ENCODE results near the gene HKDC1. TPM values are rescaled to one million over a fixed set of nuclear protein-coding genes. Genes with fewer than 3 reads are reported as not detected.

Gene HKDC1
- polyA plus RNA-seq, 1 experiment, result 0.18 TPM

DNA sequence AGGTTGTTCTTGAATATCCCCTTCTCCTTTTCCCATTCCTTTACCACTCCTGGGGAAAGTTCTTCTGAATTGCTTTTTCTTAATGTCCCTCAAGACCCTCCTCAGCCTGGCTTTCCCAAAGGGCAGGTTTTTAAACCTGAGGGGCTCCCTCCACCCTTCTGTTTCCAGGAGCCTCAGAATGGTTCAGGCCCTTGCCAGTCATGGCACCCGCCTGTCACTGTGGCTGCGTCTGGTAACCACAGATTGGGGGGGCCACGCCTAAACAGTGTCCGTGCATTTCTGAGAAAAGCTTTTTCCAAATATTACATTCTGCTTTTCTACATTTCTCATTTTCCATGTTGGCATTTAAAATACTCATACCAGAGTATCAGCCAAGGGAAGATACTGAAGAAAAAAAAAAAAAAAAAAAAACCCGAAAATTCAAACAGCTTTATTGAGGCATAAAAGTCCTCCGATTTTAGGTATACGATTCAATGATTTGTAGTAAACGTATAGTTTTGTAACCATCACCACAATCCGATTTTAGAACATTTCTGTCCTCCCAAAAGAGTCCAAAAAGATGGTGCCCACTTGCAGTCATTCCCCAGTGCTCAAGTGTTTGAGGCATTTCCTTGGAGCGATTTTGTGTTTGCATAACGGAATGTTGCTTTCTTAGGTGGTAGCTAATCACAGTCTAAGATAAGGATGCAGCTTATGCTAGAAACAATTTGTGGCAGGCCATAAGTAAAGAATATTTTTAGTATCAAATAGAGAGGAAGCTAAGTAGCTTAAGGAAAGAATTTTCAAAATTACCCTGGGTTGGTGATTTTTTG, 22.1 kb downstream of the HKDC1 start:
- CTCF ChIA-PET, result interaction anchor here (0.9 to 10.0 kb wide), 7 partner anchors 11 to 265 kb away, joined by 3 to 110 read pairs (median 4); no protein-coding TSS in a partner anchor
- no peak overlapping the region for H3K4me3 ChIP-seq (ENCODE audit: low read depth, low read length)
- no peaks in the 10 kb centered on the region for H3K36me3 ChIP-seq (ENCODE audit: control insufficient read depth, insufficient read depth, low read length)
- H3K27me3 ChIP-seq (ENCODE audit: control insufficient read depth, insufficient read depth, low read length), result no peaks in the 10 kb centered on the region
- TF ChIP-seq CTCF (IDR thresholded peaks at IDR 0.05; ENCODE audit: insufficient read depth, low read depth, low read length), result no peak
- POLR2A ChIA-PET, result no interaction called here
- DNase-seq (ENCODE audit: low read depth), result no peak

DNA sequence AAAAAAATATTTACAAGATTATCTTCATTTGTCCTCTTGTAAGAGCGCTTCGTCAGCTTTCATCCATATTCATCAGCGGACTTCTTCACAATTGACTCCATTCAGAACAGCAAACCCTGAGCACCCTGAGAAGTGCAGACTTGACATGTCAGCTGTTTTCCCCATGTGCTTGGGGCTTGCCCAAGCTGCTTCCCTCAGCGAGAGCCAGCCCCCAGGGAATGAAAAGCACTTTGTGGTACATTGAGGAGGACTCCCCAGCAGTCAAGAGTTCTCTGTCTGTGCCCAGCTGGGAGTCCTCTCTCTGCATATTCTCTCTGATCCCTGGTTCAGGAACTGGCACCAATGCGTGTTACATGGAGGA, 22.7 kb downstream of the HKDC1 start:
- ChIA-PET POLR2A (no interaction called here), CTCF (interaction anchor here (1.0 to 10.0 kb wide), 5 partner anchors 10 to 265 kb away, joined by 3 to 110 read pairs (median 4); no protein-coding TSS in a partner anchor)
- H3K4me3 ChIP-seq (ENCODE audit: low read depth, low read length), result no peak overlapping the region
- DNase-seq (ENCODE audit: low read depth), result no peak
- no peak for TF ChIP-seq CTCF (IDR thresholded peaks at IDR 0.05; ENCODE audit: insufficient read depth, low read depth, low read length)
- no peaks in the 10 kb centered on the region for H3K27me3 ChIP-seq (ENCODE audit: control insufficient read depth, insufficient read depth, low read length)
- H3K36me3 ChIP-seq (ENCODE audit: control insufficient read depth, insufficient read depth, low read length), result no peaks in the 10 kb centered on the region

DNA sequence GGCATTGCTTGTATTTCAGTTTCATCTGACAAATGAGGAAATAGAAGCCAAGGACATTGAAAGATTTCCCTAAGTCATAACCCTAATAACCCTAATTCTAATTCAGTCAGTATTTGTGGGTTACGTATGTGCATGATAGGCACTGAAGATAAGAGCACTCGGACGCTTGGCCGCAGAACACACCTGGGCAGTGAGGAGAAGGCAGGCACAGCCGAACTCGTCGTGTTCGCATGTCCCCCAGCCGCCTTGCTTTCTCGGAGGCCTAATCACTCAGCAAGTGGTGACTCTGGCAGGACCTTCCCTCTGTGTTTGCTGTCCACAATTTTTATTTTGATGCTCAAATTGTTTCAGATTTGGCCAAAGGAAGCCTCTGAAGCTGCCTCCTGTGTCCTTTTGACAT, 23.7 kb downstream of the HKDC1 start:
- ChIA-PET CTCF (interaction anchor here (0.6 to 1.0 kb wide), 2 partner anchors 170 to 423 kb away, joined by 3 read pairs; no protein-coding TSS in a partner anchor), POLR2A (no interaction called here)
- no peak for TF ChIP-seq CTCF (IDR thresholded peaks at IDR 0.05; ENCODE audit: insufficient read depth, low read depth, low read length)
- no peak overlapping the region for H3K4me3 ChIP-seq (ENCODE audit: low read depth, low read length)
- H3K27me3 ChIP-seq (ENCODE audit: control insufficient read depth, insufficient read depth, low read length), result no peaks in the 10 kb centered on the region
- DNase-seq (ENCODE audit: low read depth), result no peak
- no peaks in the 10 kb centered on the region for H3K36me3 ChIP-seq (ENCODE audit: control insufficient read depth, insufficient read depth, low read length)

DNA sequence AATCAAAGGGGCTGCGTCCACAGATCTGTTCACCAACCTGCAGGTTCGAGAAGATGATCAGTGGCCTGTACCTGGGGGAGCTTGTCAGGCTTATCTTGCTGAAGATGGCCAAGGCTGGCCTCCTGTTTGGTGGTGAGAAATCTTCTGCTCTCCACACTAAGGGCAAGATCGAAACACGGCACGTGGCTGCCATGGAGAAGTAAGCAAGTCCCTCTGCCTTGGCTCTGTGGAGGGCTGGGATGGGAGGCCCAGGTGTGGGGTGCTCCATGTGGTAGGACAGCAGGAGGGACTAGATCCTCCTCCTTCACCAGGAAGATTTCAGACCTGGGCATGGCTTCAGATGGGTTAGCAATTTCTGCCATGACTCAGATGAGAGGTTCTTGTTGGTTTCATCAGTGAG, 25.9 kb downstream of the HKDC1 start:
- Histone ChIP-seq H3K36me3 (ENCODE audit: control insufficient read depth, insufficient read depth, low read length) (no peaks in the 10 kb centered on the region), H3K27me3 (ENCODE audit: control insufficient read depth, insufficient read depth, low read length) (no peaks in the 10 kb centered on the region), H3K4me3 (ENCODE audit: low read depth, low read length) (no peak overlapping the region)
- ChIA-PET POLR2A (no interaction called here), CTCF (interaction anchor here (0.9 to 1.4 kb wide), 3 partner anchors 8 to 147 kb away, joined by 3 to 5 read pairs (median 3); no protein-coding TSS in a partner anchor)
- no peak for DNase-seq (ENCODE audit: low read depth)
- TF ChIP-seq CTCF (IDR thresholded peaks at IDR 0.05; ENCODE audit: insufficient read depth, low read depth, low read length), result no peak

- no peak for DNase-seq (ENCODE audit: low read depth)
- no peak for TF ChIP-seq CTCF (IDR thresholded peaks at IDR 0.05; ENCODE audit: insufficient read depth, low read depth, low read length)
- ChIA-PET POLR2A (no interaction called here), CTCF (interaction anchor here (2.5 kb wide), 1 partner anchor 9 kb away, joined by 9 read pairs; no protein-coding TSS in a partner anchor)
- H3K27me3 ChIP-seq (ENCODE audit: control insufficient read depth, insufficient read depth, low read length), result no peaks in the 10 kb centered on the region
- H3K36me3 ChIP-seq (ENCODE audit: control insufficient read depth, insufficient read depth, low read length), result no peaks in the 10 kb centered on the region
- H3K4me3 ChIP-seq (ENCODE audit: low read depth, low read length), result no peak overlapping the region
Observed at GRCh38 chr10:69246581-69247312, 26.6 kb downstream of the HKDC1 start.
